GM21529 (cell line): ENCODE measurements around the gene NOBOX.
A peak's percentile ranks its signal among the peaks of the same experiment; 100 is the strongest.
"Not testable (repeated sequence)": the region's sequence is repeated elsewhere in the genome, so short reads cannot be mapped to it uniquely, and the experiment has no call there.

Source experiments
- ATAC-seq: cut with Tn5 transposase; IDR thresholded peaks from one replicate; pipeline ENCODE4 v1.9.1; 2021; ENCODE audit not compliant: unreplicated experiment

NOBOX gene

DNA sequence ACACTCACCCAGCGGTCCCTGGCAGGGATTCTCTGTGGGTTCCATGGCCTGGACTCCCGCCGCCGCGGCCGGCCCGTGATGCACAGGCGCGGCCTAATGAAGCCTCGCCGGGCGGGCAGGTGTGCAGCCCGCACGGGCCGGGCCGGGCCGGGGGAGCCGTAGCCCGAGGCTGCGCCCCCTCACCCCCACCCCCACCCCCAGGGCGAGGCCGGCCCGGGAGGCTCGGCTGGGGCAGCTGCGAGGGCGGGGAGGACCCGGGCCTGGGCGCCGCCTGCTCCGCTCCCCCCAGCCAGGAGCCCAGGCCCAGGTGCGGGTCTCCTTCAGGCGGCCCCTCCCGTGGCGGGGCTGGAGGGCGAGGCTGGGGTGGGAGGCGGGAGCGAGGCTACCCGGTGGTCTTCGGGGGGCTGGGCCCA is at the start of gene NOBOX:
TSS of gene NOBOX (minus strand) at position 45 of the 413 bp plus-strand sequence.
- ATAC-seq, result no peak

DNA sequence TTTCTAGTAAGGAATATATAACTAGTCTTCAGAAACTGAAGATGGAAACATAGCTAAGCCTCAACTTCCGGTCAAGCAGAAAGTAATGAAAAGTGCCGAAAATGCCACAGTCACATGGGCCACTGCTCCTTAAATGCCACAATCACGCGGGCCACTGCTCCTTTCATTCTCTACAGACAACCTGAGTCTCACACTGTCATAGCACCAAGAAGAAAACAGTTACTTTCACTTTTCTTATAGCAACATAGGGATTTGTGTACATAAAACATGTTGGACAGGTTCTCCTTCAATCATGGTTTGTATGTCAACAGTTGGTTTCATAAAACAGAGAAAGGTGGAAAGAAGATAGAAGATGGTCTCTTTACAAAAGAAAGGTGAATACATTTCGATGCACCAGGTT is 48.6 kb upstream of the NOBOX start:
- no peak for ATAC-seq

DNA sequence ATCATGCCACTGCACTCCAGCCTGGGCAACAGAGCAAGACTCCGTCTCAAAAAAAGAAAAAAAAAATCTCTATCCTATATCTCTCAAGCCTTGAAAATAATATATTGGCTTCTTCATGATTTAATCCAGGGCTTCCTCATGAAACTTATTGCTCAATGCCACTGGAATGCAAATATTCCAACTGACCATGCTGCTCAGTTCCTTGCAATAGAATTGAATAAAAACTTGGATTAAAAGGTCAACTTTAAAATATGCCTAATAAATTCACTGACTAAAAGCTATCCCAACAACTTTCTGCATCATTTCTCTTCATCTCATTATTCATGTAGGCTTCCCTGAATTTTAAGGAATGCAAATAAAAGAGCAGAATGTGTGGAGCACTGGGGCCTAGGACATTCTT is 42.1 kb upstream of the NOBOX start:
- no peak for ATAC-seq

DNA sequence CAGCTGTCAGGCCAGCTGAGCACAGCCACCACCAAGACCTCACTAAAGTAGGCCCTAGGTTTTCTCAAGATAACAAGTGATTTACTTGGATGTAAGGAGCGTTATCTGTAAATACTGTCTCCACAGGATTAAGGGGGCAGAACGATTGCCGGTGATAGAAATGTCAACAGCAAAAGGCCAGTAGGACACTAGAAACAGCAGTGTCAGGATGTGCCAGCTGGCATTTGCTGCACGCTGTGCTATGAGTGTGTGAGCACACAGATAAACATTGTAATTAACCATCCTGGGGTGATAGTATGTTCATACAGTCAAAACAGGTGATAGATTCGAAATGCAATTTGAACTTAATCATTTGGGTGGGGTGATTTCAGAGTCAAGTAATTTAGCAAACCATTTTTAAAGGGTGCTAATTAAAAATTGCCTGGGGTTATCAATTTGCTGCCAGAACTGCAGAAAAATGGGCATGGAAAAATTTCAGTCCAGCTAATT is 36.3 kb upstream of the NOBOX start:
- ATAC-seq, result no peak

DNA sequence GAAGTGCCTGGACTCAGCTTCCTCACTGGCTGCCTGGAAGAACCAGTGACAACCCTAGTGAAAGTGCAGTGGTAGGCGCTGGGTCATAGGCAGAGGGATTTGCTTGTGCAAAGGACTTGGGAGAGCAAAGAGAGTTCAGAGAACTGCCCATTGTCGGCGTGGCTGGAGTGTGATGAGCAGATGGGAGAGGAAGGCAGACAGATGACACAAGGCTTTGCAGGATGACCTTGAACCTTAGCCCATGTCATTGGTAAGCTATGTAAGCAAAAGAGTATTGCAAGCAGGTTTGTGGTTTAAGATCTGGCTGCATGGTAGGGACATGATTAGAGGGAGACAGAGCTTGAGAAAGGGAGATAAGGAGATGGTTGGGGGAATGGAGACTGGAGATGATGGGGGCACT is 35.3 kb upstream of the NOBOX start:
- no peak for ATAC-seq

DNA sequence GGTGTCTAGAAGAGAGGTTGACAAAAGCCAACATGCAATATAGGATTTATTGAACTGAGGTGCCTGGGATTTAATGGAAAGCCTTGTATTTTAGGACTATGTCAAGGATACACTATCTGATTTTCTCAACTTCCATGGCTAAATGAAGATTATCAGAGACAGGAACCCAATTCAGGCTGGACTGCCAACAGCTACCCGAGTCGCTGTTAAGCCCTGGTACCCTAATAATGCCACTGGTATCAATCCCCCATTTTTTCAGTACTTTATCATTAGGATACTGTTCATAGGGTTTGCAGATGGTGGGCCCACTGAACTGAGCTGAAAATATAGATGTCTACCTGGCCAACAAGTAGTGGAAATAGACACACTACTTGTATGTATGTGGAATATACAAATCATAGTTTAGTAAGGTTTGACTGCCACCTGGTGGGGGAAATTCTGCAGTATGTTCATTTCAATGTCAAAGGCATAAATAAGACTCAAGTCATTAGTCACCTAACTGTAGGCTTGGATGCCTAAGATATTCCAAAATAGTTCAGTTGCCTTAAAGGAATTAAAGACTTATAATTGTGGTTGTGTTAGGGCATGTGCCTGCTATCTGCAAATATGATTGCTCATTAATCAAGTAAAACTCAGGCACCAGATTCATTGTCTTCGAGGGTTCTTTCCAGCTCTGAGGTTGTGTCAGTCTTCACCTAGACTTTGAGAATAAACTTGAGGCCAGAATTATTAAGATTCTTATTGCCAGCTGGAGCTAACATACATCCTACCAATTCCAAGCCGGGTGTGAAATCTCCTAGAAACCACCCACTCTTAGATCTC is 34.1 kb upstream of the NOBOX start:
- ATAC-seq, result peak; percentile 88

DNA sequence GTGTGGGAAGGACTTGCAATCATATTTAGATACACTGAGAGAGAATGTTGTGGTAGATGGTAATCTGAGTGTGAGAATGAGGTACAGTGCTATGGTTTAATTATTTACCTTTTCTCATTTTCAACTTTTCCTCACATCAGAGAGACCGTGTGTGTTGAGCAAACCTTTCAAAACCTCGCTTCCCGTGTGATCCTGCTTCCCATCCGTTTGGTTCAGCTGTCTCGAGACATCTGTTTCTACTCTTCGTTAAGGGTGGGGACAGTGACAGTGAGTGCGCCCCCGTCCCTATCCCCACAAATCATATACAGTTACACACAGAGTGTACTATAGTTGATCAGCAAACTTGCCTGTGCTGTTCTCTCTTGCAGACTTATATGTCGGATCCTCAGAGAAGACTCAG is 33.0 kb upstream of the NOBOX start:
- ATAC-seq, result no peak

DNA sequence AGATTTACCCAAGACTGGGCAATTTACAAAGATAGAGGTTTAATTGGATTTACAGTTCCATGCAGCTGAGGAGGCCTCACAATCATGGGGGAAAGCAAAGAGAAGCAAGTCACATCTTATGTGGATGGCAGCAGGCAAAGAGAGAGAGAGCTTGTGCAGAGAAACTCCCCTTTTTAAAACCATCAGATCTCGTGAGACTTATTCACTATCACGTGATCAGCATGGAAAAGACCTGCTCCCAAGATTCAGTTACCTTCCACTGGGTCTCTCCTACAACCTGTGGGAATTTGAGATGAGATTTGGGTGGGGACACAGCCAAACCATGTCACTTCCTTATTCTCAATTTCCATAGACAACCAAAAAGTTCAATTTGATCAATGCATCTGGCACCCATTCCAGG is 24.9 kb upstream of the NOBOX start:
- no peak for ATAC-seq

DNA sequence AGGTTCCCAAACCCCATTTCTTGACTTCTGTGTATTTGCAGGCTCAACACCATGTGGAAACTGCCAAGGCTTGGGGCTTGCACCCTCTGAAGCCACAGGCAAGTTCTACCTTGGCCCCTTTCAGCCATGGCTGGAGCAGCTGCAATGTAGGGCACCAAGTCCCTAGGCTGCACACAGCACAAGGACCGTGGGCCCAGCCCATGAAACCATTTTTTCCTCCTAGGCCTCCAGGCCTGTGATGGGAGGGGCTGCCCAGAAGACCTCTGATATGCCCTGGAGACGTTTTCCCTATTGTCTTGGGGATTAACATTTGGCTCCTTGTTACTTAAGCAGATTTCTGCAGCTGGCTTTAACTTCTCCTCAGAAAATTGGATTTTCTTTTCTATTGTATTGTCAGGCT is 24.0 kb upstream of the NOBOX start:
- not testable (repeated sequence) for ATAC-seq

DNA sequence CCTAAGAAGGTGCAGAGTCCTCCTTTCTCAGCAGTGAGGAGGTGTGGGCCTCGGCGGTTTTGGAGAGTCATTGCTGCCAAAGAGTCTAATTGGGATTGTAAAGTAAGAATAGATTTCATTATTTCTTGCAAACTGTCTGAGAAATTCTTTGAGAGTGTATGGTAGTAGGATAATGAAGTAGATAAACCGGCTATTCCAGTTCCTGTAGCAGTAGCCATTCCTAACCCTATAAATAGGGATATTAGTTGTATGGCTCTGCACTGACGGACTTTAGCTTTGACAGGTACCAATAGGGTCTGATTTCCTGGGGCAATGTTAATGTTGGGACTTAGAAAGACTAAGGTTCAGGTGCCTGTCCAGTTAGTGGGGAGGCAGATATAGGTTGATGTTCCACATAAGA is 15.4 kb upstream of the NOBOX start:
- ATAC-seq, result not testable (repeated sequence)

DNA sequence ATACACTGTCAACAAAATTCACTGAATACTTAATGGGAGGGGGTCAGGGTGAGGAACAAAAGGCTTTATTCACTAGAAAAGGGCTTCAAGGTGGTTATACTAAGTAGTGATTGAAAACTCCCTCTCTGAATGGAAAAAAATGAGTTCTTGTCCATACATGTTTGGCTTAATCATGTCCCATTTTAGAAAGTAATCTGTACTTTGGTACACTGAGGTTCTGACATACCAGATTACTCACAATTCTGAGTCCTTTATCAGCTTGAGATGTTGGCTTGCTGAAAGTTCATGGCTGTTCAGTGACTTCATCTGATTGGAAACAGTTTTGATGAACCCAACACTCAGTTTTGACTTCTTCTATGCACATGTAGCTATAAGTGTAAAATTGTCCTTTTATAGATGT is 12.8 kb upstream of the NOBOX start:
- no peak for ATAC-seq

DNA sequence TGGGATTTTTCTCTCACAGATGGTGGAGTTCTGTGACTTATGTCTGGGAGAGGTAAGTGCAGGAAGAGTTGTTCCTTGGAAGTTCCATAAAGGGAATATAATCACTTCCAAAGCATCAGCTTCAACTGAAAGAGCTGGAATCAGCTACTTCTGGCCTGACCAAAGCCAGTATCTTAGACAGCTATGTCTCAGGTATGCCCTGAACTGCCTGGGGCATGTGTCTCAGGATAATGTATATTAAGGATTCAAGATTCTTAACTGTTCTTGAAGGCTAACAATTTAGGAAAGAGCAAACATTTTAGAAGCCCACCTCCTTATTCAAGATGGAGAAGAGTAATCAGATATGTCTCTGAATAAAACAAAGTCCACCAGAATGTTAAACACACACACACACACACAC is 12.4 kb upstream of the NOBOX start:
- ATAC-seq, result no peak

DNA sequence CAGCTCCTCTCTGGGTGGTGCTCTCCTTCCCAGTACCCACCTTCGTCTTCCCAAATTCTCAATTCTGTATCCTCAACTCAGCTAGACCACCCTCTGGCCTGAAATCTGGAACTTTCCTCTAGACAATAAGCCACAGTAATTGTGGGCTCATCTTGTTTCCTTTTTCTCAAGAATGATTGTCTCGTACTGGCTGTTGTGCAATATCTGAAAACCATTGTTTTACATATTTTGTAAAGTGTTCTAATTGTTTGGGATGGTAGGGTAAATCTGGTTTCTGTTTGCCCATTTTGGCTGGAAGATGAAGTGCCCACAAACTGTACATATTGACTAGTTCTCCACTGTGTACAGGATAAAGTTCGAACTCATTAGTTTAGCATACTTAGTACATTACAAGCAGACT is 11.3 kb upstream of the NOBOX start:
- ATAC-seq, result no peak

DNA sequence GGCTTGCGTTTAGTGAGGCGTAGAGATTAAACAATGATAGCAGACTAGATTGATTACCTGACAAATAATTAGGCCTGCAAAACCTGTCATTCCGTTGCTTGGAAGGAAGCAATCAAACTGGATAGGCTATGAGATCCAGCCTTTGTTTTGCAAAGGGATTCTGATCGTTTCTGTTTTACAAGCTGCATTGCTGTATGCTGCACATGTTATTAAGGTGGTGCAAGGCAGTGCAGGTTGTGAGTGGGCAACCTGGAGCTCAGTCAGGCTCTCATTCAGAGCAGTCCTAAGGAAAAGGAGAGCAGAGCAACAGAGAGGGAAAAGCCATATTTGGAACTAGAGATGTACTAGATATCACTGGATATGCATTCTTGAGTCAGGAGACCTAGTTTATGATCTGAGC is 6.9 kb upstream of the NOBOX start:
- no peak for ATAC-seq

DNA sequence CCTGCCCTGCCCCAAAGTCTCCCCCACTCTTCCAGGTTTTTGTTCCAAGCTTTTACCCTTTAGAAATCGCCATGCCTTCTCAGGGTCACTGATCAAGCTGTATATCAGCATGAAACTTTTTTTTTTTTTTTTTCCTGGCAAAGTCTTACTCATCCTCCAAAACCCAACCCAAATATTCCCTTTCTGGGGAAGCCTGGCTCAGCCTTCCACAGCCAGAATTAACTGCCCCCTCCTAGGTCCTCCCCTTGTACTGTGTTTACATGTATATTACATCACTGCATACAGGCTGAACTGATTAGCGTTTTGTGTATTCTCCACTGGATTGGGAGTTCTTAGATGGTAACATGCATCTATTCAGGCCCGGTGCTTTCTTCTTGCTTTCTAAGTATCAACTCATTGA is 4.6 kb upstream of the NOBOX start:
- no peak for ATAC-seq

DNA sequence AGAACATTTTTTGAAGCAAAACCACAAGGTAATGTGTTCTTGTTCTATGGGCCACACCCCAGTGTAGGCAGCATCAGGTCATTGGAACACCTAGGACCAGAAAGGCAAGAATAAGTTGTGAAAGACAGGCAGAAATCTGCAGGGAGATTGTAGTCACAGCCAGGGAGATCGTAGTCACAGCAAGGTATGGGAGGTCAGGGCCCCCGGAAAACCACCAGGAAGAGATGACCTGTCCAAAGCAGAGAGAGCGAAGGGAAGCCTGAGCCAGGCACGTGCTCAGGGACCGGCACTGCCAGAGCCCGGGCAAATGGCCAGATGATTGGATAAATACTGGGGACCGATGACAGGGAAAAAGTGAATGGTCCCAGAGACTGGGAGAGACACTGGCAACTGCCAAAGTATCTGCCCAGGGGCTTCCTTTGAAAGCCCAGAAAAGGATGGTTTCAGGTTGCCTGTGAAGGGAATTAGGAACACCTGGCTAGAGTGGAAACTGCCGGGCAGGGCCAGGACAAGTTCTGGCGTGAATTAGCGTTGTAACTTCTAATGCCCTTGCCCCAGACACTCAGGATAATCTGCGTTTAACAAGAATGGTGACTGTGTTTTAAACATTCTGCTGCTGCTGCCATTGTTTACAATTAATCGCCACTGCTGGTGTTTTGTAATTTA is 3.9 kb upstream of the NOBOX start:
- ATAC-seq, result no peak

DNA sequence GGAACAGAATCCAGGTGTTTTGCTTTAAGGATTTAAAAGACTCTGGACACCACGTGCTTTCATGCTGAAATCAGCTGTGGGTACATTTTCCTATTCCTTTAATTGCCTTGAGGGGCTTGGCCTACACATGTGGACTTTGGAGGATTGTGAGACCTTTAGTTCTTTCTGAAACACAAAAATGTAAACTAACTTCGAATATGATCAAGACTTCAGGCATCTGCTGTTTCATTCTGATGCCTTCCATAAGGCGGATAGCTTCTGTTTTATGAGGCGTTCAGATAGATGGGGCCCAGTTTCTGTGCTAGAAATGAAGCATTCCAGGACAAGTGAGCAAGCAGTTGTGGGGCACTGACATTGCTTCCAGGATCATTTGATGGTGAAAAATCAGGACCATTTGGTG is 1.5 kb upstream of the NOBOX start:
- no peak for ATAC-seq

DNA sequence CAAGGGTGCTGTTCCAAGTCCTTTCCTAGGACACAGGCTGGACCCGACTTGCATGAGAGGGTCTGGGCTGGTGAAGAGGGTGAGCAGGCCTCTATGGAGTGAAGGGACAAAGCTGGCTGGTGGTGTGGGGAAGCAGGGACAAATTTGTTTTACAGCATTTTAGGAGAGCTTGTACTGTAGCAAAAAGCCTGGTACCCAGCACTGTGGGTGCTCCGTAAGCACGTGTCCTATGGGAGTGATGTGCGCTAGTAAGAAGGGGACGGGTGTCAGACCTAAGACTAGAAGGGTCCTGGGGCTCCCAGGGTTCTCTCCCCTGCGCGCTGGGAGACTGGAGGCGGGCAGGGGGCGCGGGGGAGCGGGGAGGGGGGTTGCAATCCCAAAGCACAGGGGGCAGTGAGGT is 391 bp downstream of the NOBOX start:
- ATAC-seq, result no peak

DNA sequence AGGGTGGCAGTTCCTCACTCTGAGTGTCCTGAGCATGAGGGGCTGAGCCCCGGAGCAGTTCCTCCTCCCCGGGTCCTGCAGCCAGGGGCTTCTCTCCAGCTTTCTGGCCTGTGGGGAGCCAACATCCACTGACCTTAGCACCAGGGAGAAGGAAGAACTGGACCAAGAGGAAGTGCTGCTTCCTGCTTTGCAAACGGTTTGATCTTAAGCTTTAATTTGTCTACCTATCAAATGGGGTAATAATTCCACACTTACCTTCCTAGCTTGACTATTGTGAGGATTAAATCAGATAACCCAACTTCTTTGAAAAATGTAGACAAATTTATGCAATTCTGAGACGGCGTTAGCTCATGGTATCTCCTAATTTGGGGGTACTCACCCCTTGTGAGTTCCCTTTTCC is 2.0 kb downstream of the NOBOX start:
- ATAC-seq, result no peak

DNA sequence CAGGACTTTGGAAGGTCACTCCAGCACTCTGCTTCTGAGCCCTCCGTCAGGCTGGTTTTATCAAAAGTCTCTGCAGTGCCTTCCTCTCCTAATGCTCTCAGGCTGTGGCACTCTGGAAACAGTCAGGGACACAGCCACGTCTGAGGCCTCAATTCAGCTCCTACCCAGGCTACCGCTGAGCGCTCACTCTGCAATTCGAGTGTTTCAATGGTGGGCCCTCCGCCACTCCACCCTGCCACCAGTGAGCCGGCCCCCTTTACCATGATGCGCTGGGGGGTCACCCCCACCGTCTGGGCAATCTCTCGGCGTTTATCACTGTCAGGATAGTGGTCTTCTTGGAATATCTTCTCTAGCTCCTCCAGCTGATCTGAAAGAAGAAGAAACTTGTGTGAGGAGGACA is 3.5 kb downstream of the NOBOX start:
- no peak for ATAC-seq

DNA sequence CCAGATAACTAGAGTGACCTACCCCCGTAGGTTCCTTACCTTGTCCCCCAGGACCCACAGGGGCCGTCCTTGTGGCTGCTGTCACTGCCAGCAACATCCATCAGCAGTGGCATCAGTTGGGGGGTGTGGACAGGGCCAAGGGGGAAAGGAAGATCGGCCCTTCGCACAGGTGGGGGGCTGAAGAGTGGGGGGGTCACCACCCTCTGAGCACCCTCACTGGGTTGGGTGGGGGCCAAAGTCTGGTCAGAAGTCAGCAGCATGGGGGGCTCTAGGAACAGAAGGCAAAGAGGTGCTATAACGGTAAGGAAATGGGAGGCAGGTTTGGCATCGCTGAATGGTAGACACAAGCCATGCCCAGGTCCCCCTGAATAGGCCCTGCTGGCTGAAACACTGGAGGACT is 4.6 kb downstream of the NOBOX start:
- no peak for ATAC-seq

DNA sequence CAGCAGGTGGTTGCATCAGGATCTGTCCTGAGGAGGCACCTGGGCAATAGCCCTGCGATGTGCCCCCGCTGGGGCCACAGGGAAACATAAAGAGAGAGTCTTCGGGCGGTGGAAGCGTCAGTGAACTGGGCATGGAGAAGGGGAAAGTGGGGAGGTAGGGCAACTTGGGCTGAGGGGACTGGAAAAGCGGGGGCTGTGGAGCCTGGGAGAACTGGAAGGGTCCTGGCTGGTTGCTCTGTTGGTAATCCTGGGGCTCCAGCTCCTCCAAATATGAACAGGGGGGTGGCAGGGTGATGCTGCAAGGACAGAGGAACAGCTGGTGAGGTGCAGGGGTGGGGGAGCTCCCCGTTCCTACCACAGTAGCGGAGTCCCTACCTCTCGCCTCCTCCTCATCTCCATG is 5.2 kb downstream of the NOBOX start:
- ATAC-seq, result no peak

DNA sequence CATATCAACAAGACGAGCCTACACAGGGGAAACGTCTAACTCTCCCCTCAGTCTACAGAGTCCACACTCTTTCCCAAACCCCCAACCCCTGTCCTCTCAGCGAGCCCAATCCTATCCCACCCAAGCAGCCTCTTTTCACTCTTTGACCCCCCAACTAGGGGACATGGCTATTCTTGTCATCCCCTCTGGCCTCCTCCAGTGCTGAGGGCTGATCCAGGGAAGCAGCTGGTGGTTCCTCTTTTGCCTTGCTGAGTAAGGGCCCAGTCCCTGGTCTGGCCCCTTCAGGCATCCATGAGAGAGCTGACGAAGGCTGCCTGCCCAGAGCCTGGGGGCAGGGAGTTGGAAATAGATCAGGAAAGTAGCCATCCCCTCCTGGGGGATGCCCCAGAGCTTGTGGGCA is 6.4 kb downstream of the NOBOX start:
- no peak for ATAC-seq
